Retinal pigment epithelial cell (primary cell): ENCODE measurements around the gene SOCS7.

ENCODE experiments used
- DNase-seq: peaks from one replicate; pipeline ENCODE4 v3.0.0-alpha.2; 2010; ENCODE audit warnings: low read depth
- H3K4me3 ChIP-seq: 2 replicates; pipeline ENCODE4 v1.5.1; 2011; ENCODE audit warnings: mild to moderate bottlenecking, low read length, control low read depth, moderate library complexity
- TF ChIP-seq, protein P1 (sequence below): conservative IDR thresholded peaks from 2 replicates; pipeline ENCODE4 v1.5.1; 2011; ENCODE audit warnings: low read depth, low read length, control low read depth, inconsistent platforms

SOCS7 gene

DNA sequence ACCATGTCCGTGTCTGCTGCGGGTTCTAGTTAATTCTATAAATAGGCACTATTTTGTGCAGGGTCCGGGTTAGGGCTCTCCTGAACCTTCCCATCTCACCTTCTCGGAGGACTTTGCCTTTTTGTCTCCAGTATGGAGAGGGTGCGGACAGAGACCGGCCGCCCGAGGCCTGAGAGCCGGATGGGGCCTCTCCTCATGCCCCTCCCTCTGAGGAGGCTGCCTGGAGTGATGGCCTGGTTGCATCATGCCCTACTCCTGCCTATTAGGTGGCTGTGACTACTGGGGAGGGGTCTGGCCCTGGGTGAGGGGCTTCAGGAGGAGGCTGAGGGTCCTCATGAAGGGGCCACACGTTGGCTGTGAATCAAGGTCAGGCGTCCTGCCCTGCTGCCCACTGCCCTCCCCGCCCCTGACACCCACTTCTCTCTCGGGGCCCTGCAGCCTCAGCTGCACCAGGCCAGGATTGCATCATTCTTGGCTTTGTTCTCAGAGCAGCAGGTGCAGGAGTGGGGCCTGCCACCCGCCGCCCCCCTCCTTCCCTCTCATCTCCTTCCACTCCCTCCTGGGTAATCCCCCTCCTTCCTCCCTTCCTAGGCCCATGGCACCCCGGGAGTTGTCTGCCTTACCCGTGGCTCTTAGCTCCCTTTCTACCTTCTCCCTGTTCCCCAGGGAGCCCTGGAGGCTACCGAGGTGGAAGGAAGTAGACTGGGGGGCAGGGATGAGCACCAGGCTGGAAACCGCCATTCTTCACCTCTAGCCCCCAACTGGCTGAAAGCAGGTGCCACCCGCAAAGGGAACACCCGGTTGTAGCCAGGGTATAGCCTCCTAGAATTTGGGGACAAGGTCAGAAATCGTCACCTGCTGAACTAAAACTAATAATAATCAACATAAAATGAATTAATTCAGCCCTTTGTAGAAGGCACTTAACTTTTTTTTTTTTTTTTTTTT lies 63.9 kb downstream of the SOCS7 start:
- TF ChIP-seq, protein P1, sequence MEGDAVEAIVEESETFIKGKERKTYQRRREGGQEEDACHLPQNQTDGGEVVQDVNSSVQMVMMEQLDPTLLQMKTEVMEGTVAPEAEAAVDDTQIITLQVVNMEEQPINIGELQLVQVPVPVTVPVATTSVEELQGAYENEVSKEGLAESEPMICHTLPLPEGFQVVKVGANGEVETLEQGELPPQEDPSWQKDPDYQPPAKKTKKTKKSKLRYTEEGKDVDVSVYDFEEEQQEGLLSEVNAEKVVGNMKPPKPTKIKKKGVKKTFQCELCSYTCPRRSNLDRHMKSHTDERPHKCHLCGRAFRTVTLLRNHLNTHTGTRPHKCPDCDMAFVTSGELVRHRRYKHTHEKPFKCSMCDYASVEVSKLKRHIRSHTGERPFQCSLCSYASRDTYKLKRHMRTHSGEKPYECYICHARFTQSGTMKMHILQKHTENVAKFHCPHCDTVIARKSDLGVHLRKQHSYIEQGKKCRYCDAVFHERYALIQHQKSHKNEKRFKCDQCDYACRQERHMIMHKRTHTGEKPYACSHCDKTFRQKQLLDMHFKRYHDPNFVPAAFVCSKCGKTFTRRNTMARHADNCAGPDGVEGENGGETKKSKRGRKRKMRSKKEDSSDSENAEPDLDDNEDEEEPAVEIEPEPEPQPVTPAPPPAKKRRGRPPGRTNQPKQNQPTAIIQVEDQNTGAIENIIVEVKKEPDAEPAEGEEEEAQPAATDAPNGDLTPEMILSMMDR, result no peak
- no peak for DNase-seq
- H3K4me3 ChIP-seq, result no peak overlapping the region

DNA sequence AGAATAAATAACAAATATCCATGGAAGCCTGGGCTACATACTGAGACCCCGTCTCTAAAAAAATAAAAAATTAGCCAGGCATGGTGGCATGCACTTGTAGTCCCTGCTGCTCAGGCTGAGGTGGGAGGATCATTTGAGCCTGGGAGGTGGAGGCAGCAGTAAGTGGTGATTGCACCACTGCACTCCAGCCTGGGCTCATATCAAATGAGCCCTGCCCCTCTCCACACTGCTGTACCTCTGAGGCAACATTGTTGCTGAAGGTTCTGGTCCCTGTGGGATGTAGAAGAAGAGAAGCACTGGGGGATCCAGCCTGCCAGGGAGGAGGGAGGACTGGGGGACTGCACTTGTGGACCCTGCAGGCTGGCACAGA lies 65.2 kb downstream of the SOCS7 start:
- DNase-seq, result no peak
- TF ChIP-seq, protein P1, result no peak
- no peak overlapping the region for H3K4me3 ChIP-seq

- TF ChIP-seq, protein P1, result no peak
- DNase-seq, result no peak
- H3K4me3 ChIP-seq, result no peak overlapping the region
These were observed 65.7 kb downstream of the SOCS7 start for GRCh38 chr17:38417210-38417951.

GRCh38 chr17:38418062-38418692 lies 66.5 kb downstream of the SOCS7 start:
- H3K4me3 ChIP-seq, result no peak overlapping the region
- DNase-seq, result no peak
- TF ChIP-seq, protein P1, result no peak

DNA sequence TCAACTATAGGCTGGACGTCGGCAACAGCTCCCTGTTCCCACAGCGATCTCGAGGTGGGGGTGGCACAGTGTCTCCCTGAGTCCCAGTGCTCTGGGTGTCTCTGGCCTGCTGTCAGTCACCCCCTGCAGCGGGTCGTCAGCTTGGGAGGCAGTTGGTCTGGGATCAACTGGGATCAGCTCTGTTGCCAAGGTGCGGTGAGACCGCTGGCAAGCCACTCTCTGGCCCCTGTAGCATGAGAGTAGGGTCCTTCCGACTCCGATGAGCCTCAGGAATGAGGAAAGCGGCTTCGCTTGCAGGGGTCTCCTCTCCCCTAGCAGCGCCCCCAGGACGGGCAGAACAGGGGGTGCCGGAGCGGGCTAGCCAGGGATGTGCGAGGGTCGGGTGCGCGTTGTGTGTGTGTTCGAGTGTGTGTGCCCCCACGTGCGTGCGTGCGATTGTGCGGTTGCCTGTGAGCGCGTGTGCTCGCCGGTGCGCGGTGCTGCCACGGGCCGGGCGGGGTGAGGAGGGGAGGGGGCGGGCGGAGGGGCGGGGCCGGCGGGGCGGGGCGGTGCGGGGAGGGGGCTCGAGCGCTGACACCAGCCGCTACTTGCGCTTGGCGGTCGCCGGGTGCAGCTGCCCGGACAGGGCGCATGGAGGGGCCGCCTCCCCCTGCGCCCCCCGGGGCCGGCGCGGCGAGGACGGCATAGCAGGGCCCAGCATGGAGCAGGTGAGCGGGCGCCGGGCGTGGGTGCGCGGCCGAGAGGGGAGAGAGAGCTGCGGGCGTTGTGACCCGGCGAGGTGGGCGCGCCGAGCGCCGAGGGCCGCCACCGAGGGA lies 67.3 kb downstream of the SOCS7 start:
- TF ChIP-seq, protein P1, result no peak
- peak overlapping the region; percentile 23 for H3K4me3 ChIP-seq
- no peak for DNase-seq

DNA sequence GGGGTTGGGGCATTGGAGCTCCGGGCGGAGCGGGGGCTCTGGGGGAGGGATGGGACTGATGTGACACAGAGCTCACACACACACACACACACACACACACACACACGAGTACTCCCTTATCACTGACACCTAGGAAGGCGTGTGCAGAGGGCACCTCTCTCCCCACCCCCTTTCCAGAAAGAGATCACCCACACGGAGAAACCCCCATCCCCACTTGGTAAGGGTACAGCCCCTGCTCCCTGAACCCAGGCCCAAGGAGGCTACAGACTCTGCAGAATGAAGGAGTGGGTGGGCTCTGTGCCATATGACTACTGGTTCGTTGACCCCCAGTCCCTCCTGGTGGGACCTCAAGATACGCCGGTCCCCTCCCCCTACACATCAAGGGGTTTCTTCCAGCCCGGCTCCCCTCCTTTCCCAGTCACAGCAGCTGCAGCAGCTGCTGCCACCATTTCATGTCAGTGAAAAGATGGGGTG lies 67.9 kb downstream of the SOCS7 start:
- DNase-seq, result no peak
- TF ChIP-seq, protein P1, result no peak
- H3K4me3 ChIP-seq, result no peak overlapping the region
